Activated naive CD4-positive, alpha-beta T cell treated with anti-CD3 and anti-CD28 coated beads, Interleukin-2, amount 50 U/mL, for 24 hours (primary cell): ENCODE results near the gene MED15.
"Not testable (repeated sequence)": the region's sequence is repeated elsewhere in the genome, so short reads cannot be mapped to it uniquely, and the experiment has no call there.

Experiments used
- H3K27ac Mint-ChIP-seq: one replicate; pipeline ENCODE4 v1.8.0; 2021; ENCODE audit warnings: mild to moderate bottlenecking, mixed read lengths
- H3K27me3 Mint-ChIP-seq: one replicate; pipeline ENCODE4 v1.8.0; 2021; ENCODE audit warnings: mixed read lengths
- H3K36me3 Mint-ChIP-seq: one replicate; pipeline ENCODE4 v1.8.0; 2021; ENCODE audit warnings: mixed read lengths
- H3K4me1 Mint-ChIP-seq: one replicate; pipeline ENCODE4 v1.8.0; 2021; ENCODE audit warnings: mixed read lengths
- H3K4me3 Mint-ChIP-seq: one replicate; pipeline ENCODE4 v1.8.0; 2021; ENCODE audit warnings: mild to moderate bottlenecking, mixed read lengths
- H3K9me3 Mint-ChIP-seq: one replicate; pipeline ENCODE4 v1.8.0; 2021; ENCODE audit warnings: mixed read lengths

MED15 gene

DNA sequence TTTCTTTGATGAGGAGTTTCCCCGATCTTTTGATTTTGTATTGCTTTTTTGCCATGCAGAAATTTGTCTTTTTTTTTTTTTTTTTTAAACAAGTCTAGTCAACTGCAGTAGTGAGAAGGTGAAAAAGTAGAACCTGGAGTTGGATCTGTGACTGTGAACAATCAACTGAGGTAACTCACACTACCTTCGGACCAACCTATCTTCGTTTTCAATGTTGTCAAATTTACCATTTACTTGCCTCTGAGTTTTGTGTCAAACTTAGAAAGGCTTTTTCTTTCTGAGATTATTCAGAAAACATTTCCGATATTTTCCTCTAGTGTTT, 32.3 kb upstream of the MED15 start:
- Mint-ChIP-seq H3K4me1 (peaks cover 53% of the 10 kb centered on the region), H3K27ac (no peak overlapping the region), H3K4me3 (peak overlapping the region; percentile 55), H3K9me3 (no peaks in the 10 kb centered on the region), H3K36me3 (peaks cover 14% of the 10 kb centered on the region), H3K27me3 (no peaks in the 10 kb centered on the region)

DNA sequence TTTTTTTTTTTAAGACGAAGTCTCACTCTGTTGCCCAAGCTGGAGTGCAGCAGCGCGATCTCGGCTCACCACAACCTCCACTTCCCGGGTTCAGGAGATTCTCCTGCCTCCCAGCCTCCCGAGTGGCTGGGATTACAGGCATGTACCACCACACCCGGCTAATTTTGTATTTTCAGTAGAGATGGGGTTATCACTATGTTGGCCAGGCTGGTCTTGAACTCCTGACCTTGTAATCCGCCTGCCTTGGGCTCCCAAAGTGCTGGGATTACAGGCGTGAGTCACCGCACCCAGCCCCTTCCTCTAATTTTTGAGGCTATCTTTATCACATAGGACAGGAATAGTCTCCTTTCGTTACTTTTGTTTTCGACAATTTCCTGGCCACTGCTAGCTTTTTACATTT, 31.8 kb upstream of the MED15 start:
- H3K4me3 Mint-ChIP-seq = peak overlapping the region; percentile 36

GRCh38 chr22:20478059-20478458, 29.4 kb upstream of the MED15 start:
- H3K27ac Mint-ChIP-seq, H3K36me3 Mint-ChIP-seq, H3K27me3 Mint-ChIP-seq, H3K4me3 Mint-ChIP-seq, H3K9me3 Mint-ChIP-seq: not testable (repeated sequence)
- H3K4me1 Mint-ChIP-seq = peaks cover 37% of the 10 kb centered on the region

More for the DNA sequence above, 31.8 kb upstream of the MED15 start:
- not testable (repeated sequence) for H3K9me3 Mint-ChIP-seq, H3K27ac Mint-ChIP-seq, H3K27me3 Mint-ChIP-seq
- Mint-ChIP-seq H3K4me1 (peaks cover 53% of the 10 kb centered on the region), H3K36me3 (peaks cover 13% of the 10 kb centered on the region)

DNA sequence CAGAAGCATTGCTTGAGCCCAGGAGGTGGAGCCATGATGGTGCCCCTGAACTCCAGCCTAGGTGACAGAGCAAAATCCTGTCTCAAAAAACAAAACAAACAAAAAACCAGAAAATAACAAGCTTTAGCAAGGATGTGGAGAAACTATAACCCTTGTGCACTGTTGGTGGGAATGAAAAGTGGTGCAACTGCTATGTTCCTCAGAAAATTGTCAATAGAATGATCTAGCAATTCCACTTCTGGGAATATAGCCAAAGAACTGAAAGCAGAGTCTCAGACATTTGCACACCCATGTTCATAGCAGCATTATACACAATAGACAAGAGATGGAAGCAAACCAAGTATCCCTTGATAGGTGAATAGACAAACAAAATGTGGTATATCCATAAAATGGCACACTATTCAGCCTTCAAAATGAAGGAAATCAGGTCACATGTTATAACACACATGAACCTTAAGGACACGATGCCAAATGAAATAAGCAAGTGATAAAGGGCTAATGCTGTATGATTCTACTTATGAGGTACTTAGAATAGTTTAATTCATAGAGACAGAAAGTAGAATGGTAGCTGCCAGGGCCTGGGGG, 27.7 kb upstream of the MED15 start:
- Mint-ChIP-seq H3K36me3 (peaks cover 7% of the 10 kb centered on the region), H3K4me3 (no peak overlapping the region), H3K27ac (peak overlapping the region; percentile 11), H3K9me3 (no peaks in the 10 kb centered on the region), H3K4me1 (peaks cover 34% of the 10 kb centered on the region), H3K27me3 (no peaks in the 10 kb centered on the region)

DNA sequence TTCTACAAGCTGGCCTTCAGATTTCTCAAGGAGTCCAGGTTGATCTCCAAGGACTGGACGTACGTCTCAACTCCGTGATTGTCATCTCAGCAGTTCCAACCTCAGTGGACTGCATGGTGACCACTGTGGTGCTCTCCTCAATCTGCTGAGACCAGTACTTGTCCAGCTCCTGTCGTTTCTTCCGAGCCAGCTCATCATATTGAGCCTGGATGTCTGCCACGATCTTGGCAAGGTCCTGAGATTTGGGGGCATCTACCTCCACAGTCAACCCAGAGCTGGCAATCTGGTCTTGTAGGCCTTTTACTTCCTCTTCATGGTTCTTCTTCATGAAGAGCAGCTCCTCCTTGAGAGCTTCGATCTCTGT, 24.3 kb upstream of the MED15 start:
- not testable (repeated sequence) for H3K27me3 Mint-ChIP-seq, H3K27ac Mint-ChIP-seq, H3K9me3 Mint-ChIP-seq, H3K4me3 Mint-ChIP-seq
- Mint-ChIP-seq H3K36me3 (peaks cover 12% of the 10 kb centered on the region), H3K4me1 (peaks cover 19% of the 10 kb centered on the region)

GRCh38 chr22:20483771-20484170, 23.6 kb upstream of the MED15 start:
- peaks cover 25% of the 10 kb centered on the region for H3K4me1 Mint-ChIP-seq
- H3K27ac Mint-ChIP-seq = no peak overlapping the region
- H3K9me3 Mint-ChIP-seq = no peaks in the 10 kb centered on the region
- H3K27me3 Mint-ChIP-seq = no peaks in the 10 kb centered on the region
- H3K36me3 Mint-ChIP-seq = peaks cover 15% of the 10 kb centered on the region
- H3K4me3 Mint-ChIP-seq = no peak overlapping the region

GRCh38 chr22:20484948-20485683, 22.3 kb upstream of the MED15 start:
- Mint-ChIP-seq H3K4me1 (peaks cover 30% of the 10 kb centered on the region), H3K9me3 (no peaks in the 10 kb centered on the region), H3K27ac (no peak overlapping the region), H3K36me3 (peaks cover 14% of the 10 kb centered on the region), H3K27me3 (no peaks in the 10 kb centered on the region), H3K4me3 (no peak overlapping the region)

- Mint-ChIP-seq H3K4me1 (peaks cover 40% of the 10 kb centered on the region), H3K36me3 (peaks cover 13% of the 10 kb centered on the region), H3K4me3 (no peak overlapping the region), H3K9me3 (no peaks in the 10 kb centered on the region), H3K27ac (no peak overlapping the region), H3K27me3 (no peaks in the 10 kb centered on the region)
Observed at GRCh38 chr22:20486229-20486628, 21.2 kb upstream of the MED15 start.

GRCh38 chr22:20487715-20488114, 19.7 kb upstream of the MED15 start:
- H3K27ac Mint-ChIP-seq = no peak overlapping the region
- H3K4me1 Mint-ChIP-seq = peaks cover 52% of the 10 kb centered on the region
- peaks cover 13% of the 10 kb centered on the region for H3K36me3 Mint-ChIP-seq
- H3K27me3 Mint-ChIP-seq = no peaks in the 10 kb centered on the region
- H3K9me3 Mint-ChIP-seq = no peaks in the 10 kb centered on the region
- H3K4me3 Mint-ChIP-seq = no peak overlapping the region

GRCh38 chr22:20488946-20489345, 18.5 kb upstream of the MED15 start:
- H3K9me3 Mint-ChIP-seq = no peaks in the 10 kb centered on the region
- H3K27me3 Mint-ChIP-seq = no peaks in the 10 kb centered on the region
- H3K36me3 Mint-ChIP-seq = peaks cover 13% of the 10 kb centered on the region
- no peak overlapping the region for H3K27ac Mint-ChIP-seq
- H3K4me1 Mint-ChIP-seq = peaks cover 62% of the 10 kb centered on the region
- H3K4me3 Mint-ChIP-seq = no peak overlapping the region

- no peaks in the 10 kb centered on the region for H3K9me3 Mint-ChIP-seq
- peaks cover 66% of the 10 kb centered on the region for H3K4me1 Mint-ChIP-seq
- peak overlapping the region; percentile 16 for H3K4me3 Mint-ChIP-seq
- H3K27ac Mint-ChIP-seq = peak overlapping the region; percentile 43
- H3K27me3 Mint-ChIP-seq = no peaks in the 10 kb centered on the region
- peaks cover 9% of the 10 kb centered on the region for H3K36me3 Mint-ChIP-seq
Observed at GRCh38 chr22:20490183-20490940, 17.0 kb upstream of the MED15 start.

DNA sequence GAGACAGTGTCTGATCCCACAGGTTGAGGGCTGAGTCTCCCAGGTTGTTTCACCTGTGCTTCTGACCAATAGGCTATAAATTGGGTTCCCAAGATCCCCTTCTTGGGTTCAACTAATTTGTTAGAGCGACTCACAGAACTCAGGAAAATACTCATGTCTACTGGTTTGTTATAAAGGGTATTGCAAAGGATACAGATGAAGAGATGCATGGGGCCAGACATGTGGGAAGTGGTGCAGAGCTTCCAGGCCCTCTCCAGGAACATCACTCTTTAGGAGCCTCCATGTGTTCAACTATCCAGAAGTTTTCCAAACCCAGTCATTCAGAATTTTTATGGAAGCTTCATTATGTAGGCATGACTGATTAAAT, 16.5 kb upstream of the MED15 start:
- H3K4me3 Mint-ChIP-seq = no peak overlapping the region
- no peaks in the 10 kb centered on the region for H3K9me3 Mint-ChIP-seq
- peaks cover 8% of the 10 kb centered on the region for H3K36me3 Mint-ChIP-seq
- H3K27me3 Mint-ChIP-seq = no peaks in the 10 kb centered on the region
- peaks cover 65% of the 10 kb centered on the region for H3K4me1 Mint-ChIP-seq
- H3K27ac Mint-ChIP-seq = peak overlapping the region; percentile 18

DNA sequence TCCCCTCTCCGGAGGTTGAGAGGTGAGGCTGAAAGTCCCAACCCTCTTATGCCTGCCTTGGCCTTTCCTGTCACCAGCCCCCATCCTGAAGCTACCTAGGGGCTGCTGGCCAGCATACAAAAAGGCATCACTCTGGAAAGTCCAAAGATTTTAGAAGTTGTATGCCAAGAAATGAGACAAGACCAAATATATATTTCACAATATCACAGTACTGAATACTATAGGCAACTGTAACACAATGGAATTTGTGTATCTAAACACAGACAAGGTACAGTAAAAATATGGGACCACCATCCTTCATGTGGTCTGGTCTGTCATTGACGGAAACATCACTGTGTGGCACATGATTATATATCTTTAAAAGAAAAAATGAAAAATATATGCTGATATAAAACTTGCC, 16.1 kb upstream of the MED15 start:
- Mint-ChIP-seq H3K9me3 (no peaks in the 10 kb centered on the region), H3K27ac (no peak overlapping the region), H3K36me3 (peaks cover 8% of the 10 kb centered on the region), H3K4me3 (no peak overlapping the region), H3K4me1 (peaks cover 65% of the 10 kb centered on the region), H3K27me3 (no peaks in the 10 kb centered on the region)

DNA sequence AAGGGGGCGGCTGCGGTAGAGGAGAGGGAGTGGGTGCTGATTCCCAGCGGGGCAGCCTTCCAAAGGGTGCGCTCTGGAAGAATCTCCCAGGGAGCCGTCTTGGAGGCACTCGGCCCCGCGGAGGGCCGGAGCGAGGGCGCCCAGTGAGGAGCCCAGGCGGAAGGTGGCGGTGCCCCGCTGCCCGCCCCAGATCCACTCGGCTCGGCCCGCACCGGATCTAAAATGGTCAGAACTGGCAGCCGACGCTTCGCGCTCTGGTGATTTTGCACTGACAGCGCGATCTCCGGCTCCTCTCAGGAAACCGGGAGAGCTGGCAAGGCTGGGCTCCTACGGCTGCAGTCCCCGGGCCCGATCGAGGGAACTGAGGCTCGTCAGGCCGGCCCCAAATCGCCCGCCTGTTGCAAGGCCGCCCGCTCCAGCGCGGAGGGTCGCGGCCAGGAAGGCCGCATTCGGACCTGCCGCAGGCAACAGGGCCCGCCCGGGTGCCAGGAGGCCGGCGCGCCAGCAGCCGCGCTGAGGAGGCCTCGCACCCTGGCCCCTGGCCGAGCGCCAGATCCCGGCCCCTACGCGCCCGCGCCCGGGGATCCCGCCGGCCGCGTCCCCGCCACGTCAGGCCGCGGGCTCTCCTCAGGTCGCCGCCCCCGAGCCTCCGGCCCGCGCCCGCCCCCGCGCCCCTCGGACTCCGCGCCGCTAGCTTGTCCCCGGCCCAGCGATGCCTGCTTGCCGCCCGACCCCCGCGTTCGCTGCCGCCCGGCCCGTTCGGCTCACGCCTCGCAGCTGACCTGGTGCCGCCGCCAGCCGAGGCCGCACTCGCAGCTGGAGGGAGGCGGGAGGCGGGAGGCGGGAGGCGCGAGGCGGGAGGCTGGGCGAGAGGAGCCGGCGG, 12.2 kb upstream of the MED15 start, which contains the start of gene KLHL22:
Gene KLHL22, minus strand, starts transcription at position 818 of the 883 bp plus-strand sequence. CDS start 6,584 bp downstream, outside the sequence.
- Mint-ChIP-seq H3K27ac (peak within 1 kb of the TSS; percentile 37), H3K9me3 (no peaks in the 10 kb centered on the region)

GRCh38 chr22:20495861-20496681, 11.3 kb upstream of the MED15 start:
- Mint-ChIP-seq H3K27ac (peak overlapping the region; percentile 37), H3K4me3 (peak overlapping the region; percentile 91), H3K36me3 (no peaks in the 10 kb centered on the region), H3K4me1 (peaks cover 41% of the 10 kb centered on the region), H3K27me3 (no peaks in the 10 kb centered on the region), H3K9me3 (no peaks in the 10 kb centered on the region)

More for the DNA sequence above, 12.2 kb upstream of the MED15 start, which contains the start of gene KLHL22:
- Mint-ChIP-seq H3K27me3 (no peaks in the 10 kb centered on the region), H3K4me1 (peaks cover 49% of the 10 kb centered on the region), H3K4me3 (peak within 1 kb of the TSS; percentile 91), H3K36me3 (no peaks in the 10 kb centered on the region)
